ENCODE data around the gene RELA.

Gene RELA

DNA sequence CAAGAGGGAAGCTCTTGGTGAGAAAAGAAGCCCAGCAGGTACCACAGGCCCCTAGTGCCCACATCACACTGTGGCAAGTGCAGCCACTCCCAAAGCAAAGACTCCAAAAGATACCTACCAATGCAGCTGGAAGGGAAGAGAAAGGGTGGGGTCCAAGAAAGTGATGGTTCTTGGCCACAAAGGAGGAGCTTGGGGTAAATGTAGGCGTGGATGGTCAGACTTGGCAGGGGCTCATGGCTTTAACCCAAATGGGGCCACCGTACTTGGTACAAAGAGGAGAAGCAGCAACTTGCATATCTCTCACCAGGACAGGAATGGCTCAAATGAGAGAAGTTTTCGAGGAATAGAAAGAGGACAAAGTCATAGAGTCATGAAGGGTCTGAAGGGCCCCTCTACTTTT, 53.5 kb downstream of the RELA start:
- TF ChIP-seq, protein P1, sequence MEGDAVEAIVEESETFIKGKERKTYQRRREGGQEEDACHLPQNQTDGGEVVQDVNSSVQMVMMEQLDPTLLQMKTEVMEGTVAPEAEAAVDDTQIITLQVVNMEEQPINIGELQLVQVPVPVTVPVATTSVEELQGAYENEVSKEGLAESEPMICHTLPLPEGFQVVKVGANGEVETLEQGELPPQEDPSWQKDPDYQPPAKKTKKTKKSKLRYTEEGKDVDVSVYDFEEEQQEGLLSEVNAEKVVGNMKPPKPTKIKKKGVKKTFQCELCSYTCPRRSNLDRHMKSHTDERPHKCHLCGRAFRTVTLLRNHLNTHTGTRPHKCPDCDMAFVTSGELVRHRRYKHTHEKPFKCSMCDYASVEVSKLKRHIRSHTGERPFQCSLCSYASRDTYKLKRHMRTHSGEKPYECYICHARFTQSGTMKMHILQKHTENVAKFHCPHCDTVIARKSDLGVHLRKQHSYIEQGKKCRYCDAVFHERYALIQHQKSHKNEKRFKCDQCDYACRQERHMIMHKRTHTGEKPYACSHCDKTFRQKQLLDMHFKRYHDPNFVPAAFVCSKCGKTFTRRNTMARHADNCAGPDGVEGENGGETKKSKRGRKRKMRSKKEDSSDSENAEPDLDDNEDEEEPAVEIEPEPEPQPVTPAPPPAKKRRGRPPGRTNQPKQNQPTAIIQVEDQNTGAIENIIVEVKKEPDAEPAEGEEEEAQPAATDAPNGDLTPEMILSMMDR (IDR thresholded peaks at IDR 0.05; ENCODE audit: insufficient read depth, low read length): no peak
- TF ChIP-seq POLR2AphosphoS5 (IDR thresholded peaks at IDR 0.05; ENCODE audit: low read depth): no peak
- TF ChIP-seq SPI1 (IDR thresholded peaks at IDR 0.05; ENCODE audit: borderline replicate concordance, low read depth): no peak
- no peak for TF ChIP-seq GABPA (IDR thresholded peaks at IDR 0.05; ENCODE audit: low read depth)
- TF ChIP-seq, protein P2, sequence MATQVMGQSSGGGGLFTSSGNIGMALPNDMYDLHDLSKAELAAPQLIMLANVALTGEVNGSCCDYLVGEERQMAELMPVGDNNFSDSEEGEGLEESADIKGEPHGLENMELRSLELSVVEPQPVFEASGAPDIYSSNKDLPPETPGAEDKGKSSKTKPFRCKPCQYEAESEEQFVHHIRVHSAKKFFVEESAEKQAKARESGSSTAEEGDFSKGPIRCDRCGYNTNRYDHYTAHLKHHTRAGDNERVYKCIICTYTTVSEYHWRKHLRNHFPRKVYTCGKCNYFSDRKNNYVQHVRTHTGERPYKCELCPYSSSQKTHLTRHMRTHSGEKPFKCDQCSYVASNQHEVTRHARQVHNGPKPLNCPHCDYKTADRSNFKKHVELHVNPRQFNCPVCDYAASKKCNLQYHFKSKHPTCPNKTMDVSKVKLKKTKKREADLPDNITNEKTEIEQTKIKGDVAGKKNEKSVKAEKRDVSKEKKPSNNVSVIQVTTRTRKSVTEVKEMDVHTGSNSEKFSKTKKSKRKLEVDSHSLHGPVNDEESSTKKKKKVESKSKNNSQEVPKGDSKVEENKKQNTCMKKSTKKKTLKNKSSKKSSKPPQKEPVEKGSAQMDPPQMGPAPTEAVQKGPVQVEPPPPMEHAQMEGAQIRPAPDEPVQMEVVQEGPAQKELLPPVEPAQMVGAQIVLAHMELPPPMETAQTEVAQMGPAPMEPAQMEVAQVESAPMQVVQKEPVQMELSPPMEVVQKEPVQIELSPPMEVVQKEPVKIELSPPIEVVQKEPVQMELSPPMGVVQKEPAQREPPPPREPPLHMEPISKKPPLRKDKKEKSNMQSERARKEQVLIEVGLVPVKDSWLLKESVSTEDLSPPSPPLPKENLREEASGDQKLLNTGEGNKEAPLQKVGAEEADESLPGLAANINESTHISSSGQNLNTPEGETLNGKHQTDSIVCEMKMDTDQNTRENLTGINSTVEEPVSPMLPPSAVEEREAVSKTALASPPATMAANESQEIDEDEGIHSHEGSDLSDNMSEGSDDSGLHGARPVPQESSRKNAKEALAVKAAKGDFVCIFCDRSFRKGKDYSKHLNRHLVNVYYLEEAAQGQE (IDR thresholded peaks at IDR 0.05; ENCODE audit: insufficient replicate concordance, low read depth): no peak
- no peaks in the 10 kb centered on the region for H3K27me3 ChIP-seq (ENCODE audit: insufficient read depth, poor library complexity, severe bottlenecking)
- no peak overlapping the region for H3K4me3 ChIP-seq (replicated peaks; ENCODE audit: insufficient read depth, low read length)
- DNase-seq (ENCODE audit: low read depth in 1 of 2, low spot score in 1 of 2): no peak
- H3K27ac ChIP-seq (replicated peaks): no peak overlapping the region

DNA sequence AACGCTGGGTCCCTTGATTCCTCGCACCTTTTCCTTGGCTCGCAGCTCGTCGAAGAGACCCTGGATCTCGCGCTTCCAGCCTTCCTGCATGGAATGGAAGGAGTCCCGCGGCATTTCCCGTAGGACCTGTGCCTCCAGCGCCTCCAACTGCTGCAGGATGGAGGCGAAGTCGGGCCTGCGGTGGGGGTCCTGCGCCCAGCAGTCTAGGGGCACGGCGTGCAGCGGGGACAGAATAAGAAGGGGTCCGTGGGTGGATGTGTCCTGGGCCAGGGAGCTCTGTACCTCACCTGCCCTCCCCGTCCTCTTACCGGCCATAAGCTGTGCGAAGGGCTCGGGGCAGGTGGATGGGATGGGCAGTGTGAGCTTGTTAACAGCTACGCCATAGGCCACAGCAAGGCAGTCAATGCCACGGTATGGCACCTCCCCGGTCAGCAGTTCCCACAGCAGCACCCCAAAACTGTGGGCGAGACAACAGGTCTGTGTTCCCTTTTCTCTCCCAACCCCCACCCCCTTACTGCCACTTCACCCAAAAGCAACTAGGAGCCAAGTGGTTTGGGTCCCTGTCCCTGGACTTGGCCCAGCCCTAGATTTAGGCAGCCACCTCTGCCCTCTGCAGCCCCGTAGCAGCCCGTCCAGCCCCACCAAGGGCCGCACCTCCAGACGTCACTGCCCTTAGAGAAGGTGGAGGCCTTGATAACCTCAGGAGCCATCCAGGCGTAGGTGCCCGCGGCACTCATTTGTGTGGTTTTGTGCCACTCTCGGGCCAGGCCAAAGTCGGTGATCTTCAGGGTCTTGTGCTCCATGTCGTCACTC, 54.9 kb downstream of the RELA start:
- TF ChIP-seq SPI1 (IDR thresholded peaks at IDR 0.05; ENCODE audit: borderline replicate concordance, low read depth): no peak
- no peak for TF ChIP-seq GABPA (IDR thresholded peaks at IDR 0.05; ENCODE audit: low read depth)
- TF ChIP-seq, protein P2 (IDR thresholded peaks at IDR 0.05; ENCODE audit: insufficient replicate concordance, low read depth): no peak
- TF ChIP-seq, protein P1 (IDR thresholded peaks at IDR 0.05; ENCODE audit: insufficient read depth, low read length): no peak
- TF ChIP-seq POLR2AphosphoS5 (IDR thresholded peaks at IDR 0.05; ENCODE audit: low read depth): no peak
- no peaks in the 10 kb centered on the region for H3K27me3 ChIP-seq (ENCODE audit: insufficient read depth, poor library complexity, severe bottlenecking)
- DNase-seq (ENCODE audit: low read depth in 1 of 2, low spot score in 1 of 2): no peak
- no peak overlapping the region for H3K4me3 ChIP-seq (replicated peaks; ENCODE audit: insufficient read depth, low read length)
- no peak overlapping the region for H3K27ac ChIP-seq (replicated peaks)

DNA sequence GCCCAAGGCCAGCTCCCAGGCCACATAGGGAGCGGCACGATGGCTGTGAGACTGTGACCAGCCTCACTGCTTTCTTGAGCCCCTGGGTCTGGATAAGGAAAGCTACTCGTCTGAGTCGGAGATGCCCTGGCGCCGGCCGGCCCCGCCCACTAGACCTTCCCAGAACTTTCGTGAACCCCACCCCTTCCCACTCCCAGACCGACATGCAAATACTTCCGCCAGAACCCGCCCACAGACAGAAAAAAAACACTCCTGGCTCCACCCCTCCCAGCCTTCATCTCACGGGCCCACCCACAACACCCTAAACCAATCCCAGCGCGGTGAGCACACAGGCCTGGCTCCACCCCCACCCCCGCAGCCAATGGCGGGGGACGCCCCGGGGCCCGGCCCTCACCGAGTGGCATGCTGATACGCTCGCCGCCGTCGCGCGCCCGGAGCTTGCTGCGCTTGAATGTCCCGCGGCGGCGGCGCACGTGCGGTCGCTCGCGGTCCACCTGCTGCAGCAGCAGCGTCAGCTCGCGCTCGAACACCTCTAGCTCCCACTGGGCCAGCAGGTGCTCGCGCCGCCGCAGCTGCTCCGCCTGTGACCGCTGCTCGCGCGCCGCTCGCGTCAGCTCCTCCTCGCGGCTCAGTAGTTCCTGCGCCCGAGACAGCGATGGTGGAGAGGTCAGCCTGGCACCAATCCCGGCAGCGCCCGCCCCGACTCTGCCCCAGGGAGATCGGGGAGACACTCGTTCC, 55.7 kb downstream of the RELA start:
- TF ChIP-seq, protein P1 (IDR thresholded peaks at IDR 0.05; ENCODE audit: insufficient read depth, low read length): no peak
- no peak for TF ChIP-seq SPI1 (IDR thresholded peaks at IDR 0.05; ENCODE audit: borderline replicate concordance, low read depth)
- no peak for TF ChIP-seq GABPA (IDR thresholded peaks at IDR 0.05; ENCODE audit: low read depth)
- TF ChIP-seq, protein P2 (IDR thresholded peaks at IDR 0.05; ENCODE audit: insufficient replicate concordance, low read depth): no peak
- TF ChIP-seq POLR2AphosphoS5 (IDR thresholded peaks at IDR 0.05; ENCODE audit: low read depth): no peak
- H3K27ac ChIP-seq (replicated peaks): no peak overlapping the region
- H3K4me3 ChIP-seq (replicated peaks; ENCODE audit: insufficient read depth, low read length): no peak overlapping the region
- no peaks in the 10 kb centered on the region for H3K27me3 ChIP-seq (ENCODE audit: insufficient read depth, poor library complexity, severe bottlenecking)
- DNase-seq (ENCODE audit: low read depth in 1 of 2, low spot score in 1 of 2): no peak

Measured in HL-60 (cell line).